Astrocyte (in vitro differentiated cells and primary cell): ENCODE data around the gene ADGRB2. TPM values are rescaled to one million over a fixed set of nuclear protein-coding genes. Genes with fewer than 3 reads are reported as not detected.
A peak's percentile ranks its signal among the peaks of the same experiment; 100 is the strongest.

Source experiments
- DNase-seq: peaks from one replicate; pipeline ENCODE4 v3.0.0-alpha.2; 2010; ENCODE audit warnings: low read depth
- FAIRE-seq: peaks from 2 replicates; lab custom pipeline; 2011; peaks lifted over from hg19 to GRCh38; lab: Jason Lieb, UNC
- H2AFZ ChIP-seq: 2 replicates; pipeline ENCODE4 v1.6.0; 2012; ENCODE audit warnings: low read depth, low read length, inconsistent platforms
- H3K27ac ChIP-seq: 2 replicates; pipeline ENCODE4 v1.5.1; 2011; ENCODE audit warnings: low read depth, low read length, inconsistent platforms
- H3K27me3 ChIP-seq: 2 replicates; pipeline ENCODE4 v1.6.0; 2011; ENCODE audit warnings: low read length, inconsistent platforms; ENCODE audit not compliant: insufficient read depth
- H3K36me3 ChIP-seq: 2 replicates; pipeline ENCODE4 v1.5.1; 2011; ENCODE audit warnings: low read length, inconsistent platforms; ENCODE audit not compliant: insufficient read depth
- H3K4me1 ChIP-seq: 2 replicates; pipeline ENCODE4 v1.5.1; 2011; ENCODE audit warnings: low read length, inconsistent platforms; ENCODE audit not compliant: insufficient read depth
- H3K4me2 ChIP-seq: 2 replicates; pipeline ENCODE4 v1.6.0; 2012; ENCODE audit warnings: low read length, inconsistent platforms
- H3K4me3 ChIP-seq: 2 replicates; pipeline ENCODE4 v1.5.1; 2011; ENCODE audit warnings: low read depth, mild to moderate bottlenecking, low read length, inconsistent platforms; ENCODE audit not compliant: insufficient read depth
- H3K79me2 ChIP-seq: 2 replicates; pipeline ENCODE4 v1.6.0; 2012; ENCODE audit warnings: mild to moderate bottlenecking, low read length, inconsistent platforms; ENCODE audit not compliant: insufficient read depth
- H3K9ac ChIP-seq: 2 replicates; pipeline ENCODE4 v1.6.0; 2012; ENCODE audit warnings: mild to moderate bottlenecking, low read length, inconsistent platforms
- H3K9me3 ChIP-seq: 2 replicates; pipeline ENCODE4 v1.5.1; 2012; ENCODE audit warnings: low read depth, mild to moderate bottlenecking, low read length, inconsistent platforms; ENCODE audit not compliant: insufficient read depth
- H4K20me1 ChIP-seq: 2 replicates; pipeline ENCODE4 v1.6.0; 2012; ENCODE audit warnings: low read length, inconsistent platforms; ENCODE audit not compliant: insufficient read depth
- H3K27ac Mint-ChIP-seq: one replicate; pipeline ENCODE4 v1.8.0; 2021; ENCODE audit warnings: mild to moderate bottlenecking, mixed read lengths; ENCODE audit not compliant: unreplicated experiment
- H3K27me3 Mint-ChIP-seq: one replicate; pipeline ENCODE4 v1.8.0; 2021; ENCODE audit warnings: low read depth, mixed read lengths; ENCODE audit not compliant: unreplicated experiment
- H3K36me3 Mint-ChIP-seq: one replicate; pipeline ENCODE4 v1.8.0; 2021; ENCODE audit warnings: low read depth, mixed read lengths; ENCODE audit not compliant: unreplicated experiment
- H3K4me1 Mint-ChIP-seq: one replicate; pipeline ENCODE4 v1.8.0; 2021; ENCODE audit warnings: low read depth, mixed read lengths; ENCODE audit not compliant: unreplicated experiment
- H3K4me3 Mint-ChIP-seq: one replicate; pipeline ENCODE4 v1.8.0; 2021; ENCODE audit warnings: mild to moderate bottlenecking, moderate library complexity, mixed read lengths; ENCODE audit not compliant: unreplicated experiment
- H3K9me3 Mint-ChIP-seq: one replicate; pipeline ENCODE4 v1.8.0; 2021; ENCODE audit warnings: mild to moderate bottlenecking, mixed read lengths; ENCODE audit not compliant: unreplicated experiment
- EZH2 ChIP-seq: IDR thresholded peaks from 2 replicates; pipeline ENCODE4 v1.6.1; 2012; ENCODE audit warnings: mild to moderate bottlenecking, low read length, inconsistent platforms; ENCODE audit not compliant: insufficient read depth
- total RNA-seq: library from RNA; stranded (reverse); gene quantifications from 2 replicates; pipeline ENCODE4 v1.2.1, GENCODE V29; 2021
- TF ChIP-seq, protein P1 (sequence below): IDR thresholded peaks from 2 replicates; pipeline ENCODE4 v1.5.1; 2011; ENCODE audit warnings: low read depth, mild to moderate bottlenecking, inconsistent platforms, low read length, moderate library complexity; ENCODE audit not compliant: insufficient read depth

The ADGRB2 gene
- total RNA-seq, 1 donor from 2014 or later = 25.8 TPM

GRCh38 chr1:31705080-31705866, 58.9 kb downstream of the ADGRB2 start:
- Mint-ChIP-seq H3K4me3 (peak overlapping the region; percentile 77), H3K4me1 (peaks cover 46% of the 10 kb centered on the region), H3K9me3 (no peaks in the 10 kb centered on the region), H3K27ac (peak overlapping the region; percentile 86), H3K27me3 (peaks cover 2% of the 10 kb centered on the region), H3K36me3 (peaks cover 3% of the 10 kb centered on the region)
- no peaks in the 10 kb centered on the region for H4K20me1 ChIP-seq
- peaks cover 75% of the 10 kb centered on the region for H3K4me1 ChIP-seq
- no peaks in the 10 kb centered on the region for H3K36me3 ChIP-seq
- peak overlapping the region; percentile 70 for H3K9ac ChIP-seq
- peak; percentile 34 for DNase-seq
- TF ChIP-seq, protein P1, sequence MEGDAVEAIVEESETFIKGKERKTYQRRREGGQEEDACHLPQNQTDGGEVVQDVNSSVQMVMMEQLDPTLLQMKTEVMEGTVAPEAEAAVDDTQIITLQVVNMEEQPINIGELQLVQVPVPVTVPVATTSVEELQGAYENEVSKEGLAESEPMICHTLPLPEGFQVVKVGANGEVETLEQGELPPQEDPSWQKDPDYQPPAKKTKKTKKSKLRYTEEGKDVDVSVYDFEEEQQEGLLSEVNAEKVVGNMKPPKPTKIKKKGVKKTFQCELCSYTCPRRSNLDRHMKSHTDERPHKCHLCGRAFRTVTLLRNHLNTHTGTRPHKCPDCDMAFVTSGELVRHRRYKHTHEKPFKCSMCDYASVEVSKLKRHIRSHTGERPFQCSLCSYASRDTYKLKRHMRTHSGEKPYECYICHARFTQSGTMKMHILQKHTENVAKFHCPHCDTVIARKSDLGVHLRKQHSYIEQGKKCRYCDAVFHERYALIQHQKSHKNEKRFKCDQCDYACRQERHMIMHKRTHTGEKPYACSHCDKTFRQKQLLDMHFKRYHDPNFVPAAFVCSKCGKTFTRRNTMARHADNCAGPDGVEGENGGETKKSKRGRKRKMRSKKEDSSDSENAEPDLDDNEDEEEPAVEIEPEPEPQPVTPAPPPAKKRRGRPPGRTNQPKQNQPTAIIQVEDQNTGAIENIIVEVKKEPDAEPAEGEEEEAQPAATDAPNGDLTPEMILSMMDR = no peak
- TF ChIP-seq EZH2 = no peak
- peak overlapping the region; percentile 92 for H3K4me2 ChIP-seq
- H3K9me3 ChIP-seq = no peaks in the 10 kb centered on the region
- FAIRE-seq = no peak
- peak overlapping the region; percentile 23 for H2AFZ ChIP-seq
- no peaks in the 10 kb centered on the region for H3K27me3 ChIP-seq
- peak overlapping the region; percentile 15 for H3K4me3 ChIP-seq
- H3K79me2 ChIP-seq = peaks cover 27% of the 10 kb centered on the region
- H3K27ac ChIP-seq = peak overlapping the region; percentile 66

- Histone ChIP-seq H2AFZ (peak overlapping the region; percentile 23), H3K27me3 (no peaks in the 10 kb centered on the region), H4K20me1 (no peaks in the 10 kb centered on the region), H3K4me3 (peak overlapping the region; percentile 68), H3K79me2 (peaks cover 32% of the 10 kb centered on the region), H3K9ac (peak overlapping the region; percentile 82), H3K4me2 (peak overlapping the region; percentile 92), H3K4me1 (peaks cover 81% of the 10 kb centered on the region), H3K27ac (peak overlapping the region; percentile 66), H3K9me3 (no peaks in the 10 kb centered on the region), H3K36me3 (no peaks in the 10 kb centered on the region)
- TF ChIP-seq, protein P1 = no peak
- TF ChIP-seq EZH2 = no peak
- Mint-ChIP-seq H3K27ac (peak overlapping the region; percentile 86), H3K27me3 (peaks cover 2% of the 10 kb centered on the region), H3K36me3 (peaks cover 3% of the 10 kb centered on the region), H3K4me3 (peak overlapping the region; percentile 77), H3K4me1 (peaks cover 53% of the 10 kb centered on the region), H3K9me3 (no peaks in the 10 kb centered on the region)
- FAIRE-seq = peak; percentile 43
- DNase-seq = peak; percentile 72
These were observed 59.7 kb downstream of the ADGRB2 start for GRCh38 chr1:31704271-31705079.
